ENCODE data around the gene MSGN1. TPM values are rescaled to one million over a fixed set of nuclear protein-coding genes. Genes with fewer than 3 reads are reported as not detected.

Gene MSGN1
- total RNA-seq, 2 experiments from 2014 or later = not detected

- peak; percentile 33 for ATAC-seq
- Mint-ChIP-seq H3K4me3 (no peak overlapping the region), H3K9me3 (ENCODE audit: low read depth) (no peaks in the 10 kb centered on the region), H3K27ac (no peak overlapping the region), H3K4me1 (peaks cover 27% of the 10 kb centered on the region), H3K36me3 (no peaks in the 10 kb centered on the region), H3K27me3 (peaks cover 34% of the 10 kb centered on the region)
- CTCF ChIA-PET = interaction anchor here (0.9 to 1.3 kb wide), 2 partner anchors 9 to 121 kb away, joined by 3 read pairs; no protein-coding TSS in a partner anchor
- no peak for DNase-seq
Observed at GRCh38 chr2:17793803-17794354, 22.4 kb upstream of the MSGN1 start.

GRCh38 chr2:17795309-17795708 is 21.0 kb upstream of the MSGN1 start:
- H3K27me3 Mint-ChIP-seq = peaks cover 35% of the 10 kb centered on the region
- H3K9me3 Mint-ChIP-seq (ENCODE audit: low read depth) = no peaks in the 10 kb centered on the region
- peaks cover 27% of the 10 kb centered on the region for H3K4me1 Mint-ChIP-seq
- ATAC-seq = no peak
- H3K27ac Mint-ChIP-seq = no peak overlapping the region
- CTCF ChIA-PET = interaction anchor here (0.7 to 1.3 kb wide), 2 partner anchors 8 to 872 kb away, joined by 3 read pairs; no protein-coding TSS in a partner anchor
- no peak overlapping the region for H3K4me3 Mint-ChIP-seq
- no peaks in the 10 kb centered on the region for H3K36me3 Mint-ChIP-seq
- no peak for DNase-seq

GRCh38 chr2:17798338-17798737 is 17.9 kb upstream of the MSGN1 start:
- H3K36me3 Mint-ChIP-seq = no peaks in the 10 kb centered on the region
- H3K9me3 Mint-ChIP-seq (ENCODE audit: low read depth) = no peaks in the 10 kb centered on the region
- CTCF ChIA-PET = no interaction called here
- DNase-seq (no peak), ATAC-seq (no peak)
- peaks cover 6% of the 10 kb centered on the region for H3K4me1 Mint-ChIP-seq
- no peak overlapping the region for H3K27ac Mint-ChIP-seq
- H3K4me3 Mint-ChIP-seq = no peak overlapping the region
- H3K27me3 Mint-ChIP-seq = peaks cover 30% of the 10 kb centered on the region

GRCh38 chr2:17799301-17800120 is 16.7 kb upstream of the MSGN1 start:
- no peak overlapping the region for H3K4me3 Mint-ChIP-seq
- ATAC-seq (no peak), DNase-seq (no peak)
- no peaks in the 10 kb centered on the region for H3K4me1 Mint-ChIP-seq
- CTCF ChIA-PET = no interaction called here
- no peaks in the 10 kb centered on the region for H3K36me3 Mint-ChIP-seq
- peaks cover 34% of the 10 kb centered on the region for H3K27me3 Mint-ChIP-seq
- no peak overlapping the region for H3K27ac Mint-ChIP-seq
- H3K9me3 Mint-ChIP-seq (ENCODE audit: low read depth) = no peaks in the 10 kb centered on the region

GRCh38 chr2:17800219-17800618 is 16.0 kb upstream of the MSGN1 start:
- Mint-ChIP-seq H3K4me1 (no peaks in the 10 kb centered on the region), H3K36me3 (no peaks in the 10 kb centered on the region), H3K27me3 (peaks cover 31% of the 10 kb centered on the region), H3K4me3 (no peak overlapping the region), H3K27ac (no peak overlapping the region), H3K9me3 (ENCODE audit: low read depth) (no peaks in the 10 kb centered on the region)
- no peak for DNase-seq
- CTCF ChIA-PET = no interaction called here
- no peak for ATAC-seq

- no peaks in the 10 kb centered on the region for H3K36me3 Mint-ChIP-seq
- CTCF ChIA-PET = no interaction called here
- H3K9me3 Mint-ChIP-seq (ENCODE audit: low read depth) = no peaks in the 10 kb centered on the region
- DNase-seq = no peak
- no peak for ATAC-seq
- no peak overlapping the region for H3K4me3 Mint-ChIP-seq
- no peak overlapping the region for H3K27ac Mint-ChIP-seq
- H3K27me3 Mint-ChIP-seq = peaks cover 27% of the 10 kb centered on the region
- H3K4me1 Mint-ChIP-seq = no peaks in the 10 kb centered on the region
Observed at GRCh38 chr2:17800693-17801458, 15.4 kb upstream of the MSGN1 start.

- Mint-ChIP-seq H3K9me3 (ENCODE audit: low read depth) (no peaks in the 10 kb centered on the region), H3K27ac (no peak overlapping the region), H3K4me3 (no peak overlapping the region), H3K27me3 (peaks cover 22% of the 10 kb centered on the region), H3K4me1 (no peaks in the 10 kb centered on the region), H3K36me3 (no peaks in the 10 kb centered on the region)
- ATAC-seq = no peak
- DNase-seq = no peak
- CTCF ChIA-PET = interaction anchor here (1.3 kb wide), 1 partner anchor 9 kb away, joined by 3 read pairs; no protein-coding TSS in a partner anchor
Observed at GRCh38 chr2:17803497-17803896, 12.8 kb upstream of the MSGN1 start.

- ATAC-seq (no peak), DNase-seq (no peak)
- Mint-ChIP-seq H3K27ac (no peak overlapping the region), H3K27me3 (peaks cover 22% of the 10 kb centered on the region), H3K9me3 (ENCODE audit: low read depth) (no peaks in the 10 kb centered on the region), H3K4me1 (no peaks in the 10 kb centered on the region), H3K4me3 (no peak overlapping the region), H3K36me3 (no peaks in the 10 kb centered on the region)
- CTCF ChIA-PET = no interaction called here
Observed at GRCh38 chr2:17804358-17804757, 11.9 kb upstream of the MSGN1 start.

GRCh38 chr2:17805166-17805565 is 11.1 kb upstream of the MSGN1 start:
- DNase-seq = no peak
- Mint-ChIP-seq H3K27me3 (peaks cover 24% of the 10 kb centered on the region), H3K9me3 (ENCODE audit: low read depth) (no peaks in the 10 kb centered on the region), H3K4me1 (no peaks in the 10 kb centered on the region), H3K27ac (no peak overlapping the region), H3K36me3 (no peaks in the 10 kb centered on the region), H3K4me3 (no peak overlapping the region)
- CTCF ChIA-PET = no interaction called here
- no peak for ATAC-seq

- H3K4me1 Mint-ChIP-seq = no peaks in the 10 kb centered on the region
- H3K27me3 Mint-ChIP-seq = peaks cover 17% of the 10 kb centered on the region
- DNase-seq (no peak), ATAC-seq (no peak)
- H3K9me3 Mint-ChIP-seq (ENCODE audit: low read depth) = no peaks in the 10 kb centered on the region
- H3K27ac Mint-ChIP-seq = no peak overlapping the region
- no peaks in the 10 kb centered on the region for H3K36me3 Mint-ChIP-seq
- CTCF ChIA-PET = no interaction called here
- no peak overlapping the region for H3K4me3 Mint-ChIP-seq
Observed at GRCh38 chr2:17805717-17806363, 10.4 kb upstream of the MSGN1 start.

GRCh38 chr2:17813010-17813741 is 3.1 kb upstream of the MSGN1 start:
- Mint-ChIP-seq H3K9me3 (ENCODE audit: low read depth) (no peaks in the 10 kb centered on the region), H3K4me3 (no peak overlapping the region), H3K27me3 (peaks cover 33% of the 10 kb centered on the region), H3K36me3 (no peaks in the 10 kb centered on the region), H3K27ac (no peak overlapping the region), H3K4me1 (peaks cover 10% of the 10 kb centered on the region)
- DNase-seq (no peak), ATAC-seq (no peak)
- CTCF ChIA-PET = no interaction called here

- CTCF ChIA-PET = no interaction called here
- Mint-ChIP-seq H3K27ac (no peak overlapping the region), H3K27me3 (peaks cover 34% of the 10 kb centered on the region), H3K36me3 (no peaks in the 10 kb centered on the region), H3K9me3 (ENCODE audit: low read depth) (no peaks in the 10 kb centered on the region), H3K4me1 (peaks cover 10% of the 10 kb centered on the region), H3K4me3 (no peak overlapping the region)
- ATAC-seq (no peak), DNase-seq (no peak)
Observed at GRCh38 chr2:17813742-17814473, 2.4 kb upstream of the MSGN1 start.
